ENCODE measurements around the gene ALAS1. TPM values are rescaled to one million over a fixed set of nuclear protein-coding genes. Genes with fewer than 3 reads are reported as not detected.

The ALAS1 gene
- total RNA-seq, 1 donor from 2014 or later: 56.3 TPM

DNA sequence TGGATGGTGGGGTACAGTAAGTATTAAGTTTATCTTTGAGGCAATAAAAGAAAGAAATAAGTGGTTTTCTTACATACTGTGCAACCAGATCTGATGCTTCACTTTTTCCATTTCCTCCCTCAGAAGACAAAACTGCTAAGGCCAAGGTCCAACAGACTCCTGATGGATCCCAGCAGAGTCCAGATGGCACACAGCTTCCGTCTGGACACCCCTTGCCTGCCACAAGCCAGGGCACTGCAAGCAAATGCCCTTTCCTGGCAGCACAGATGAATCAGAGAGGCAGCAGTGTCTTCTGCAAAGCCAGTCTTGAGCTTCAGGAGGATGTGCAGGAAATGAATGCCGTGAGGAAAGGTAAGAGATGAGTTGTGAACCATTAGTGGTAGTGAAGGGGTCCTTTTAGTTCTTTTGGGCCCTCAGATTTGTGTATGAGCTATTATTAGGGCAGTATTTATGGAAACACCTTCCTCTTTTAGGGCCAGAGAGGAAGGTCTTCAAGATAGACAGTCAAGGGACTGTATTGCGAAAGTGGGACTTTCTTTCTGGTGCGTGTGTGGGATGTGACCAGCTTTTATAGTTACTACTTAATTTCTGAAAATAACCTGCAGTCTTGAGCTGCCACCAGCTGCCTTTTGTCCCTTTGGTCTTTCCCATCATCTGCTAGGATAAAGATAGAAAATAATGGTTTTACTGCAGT, 4.6 kb downstream of the ALAS1 start:
- Histone ChIP-seq H3K4me3 (ENCODE audit: insufficient read depth, low read depth, low read length) (no peak overlapping the region), H2AFZ (ENCODE audit: low read depth, low read length) (no peak overlapping the region), H3K4me2 (ENCODE audit: low read length) (no peak overlapping the region), H3K27me3 (ENCODE audit: insufficient read depth, low read length) (no peaks in the 10 kb centered on the region), H4K20me1 (ENCODE audit: insufficient read depth, low read length) (peaks cover 47% of the 10 kb centered on the region), H3K36me3 (ENCODE audit: insufficient read depth, low read length) (peaks cover 59% of the 10 kb centered on the region), H3K27ac (ENCODE audit: low read depth, low read length) (no peak overlapping the region), H3K9me3 (ENCODE audit: insufficient read depth, low read depth, low read length) (no peaks in the 10 kb centered on the region), H3K9ac (ENCODE audit: low read length) (no peak overlapping the region), H3K79me2 (ENCODE audit: insufficient read depth, low read length) (peaks cover 20% of the 10 kb centered on the region), H3K4me1 (ENCODE audit: insufficient read depth, low read length) (peaks cover 7% of the 10 kb centered on the region)
- TF ChIP-seq EZH2 (IDR thresholded peaks at IDR 0.05; ENCODE audit: insufficient read depth, low read length): no peak
- TF ChIP-seq, protein P1, sequence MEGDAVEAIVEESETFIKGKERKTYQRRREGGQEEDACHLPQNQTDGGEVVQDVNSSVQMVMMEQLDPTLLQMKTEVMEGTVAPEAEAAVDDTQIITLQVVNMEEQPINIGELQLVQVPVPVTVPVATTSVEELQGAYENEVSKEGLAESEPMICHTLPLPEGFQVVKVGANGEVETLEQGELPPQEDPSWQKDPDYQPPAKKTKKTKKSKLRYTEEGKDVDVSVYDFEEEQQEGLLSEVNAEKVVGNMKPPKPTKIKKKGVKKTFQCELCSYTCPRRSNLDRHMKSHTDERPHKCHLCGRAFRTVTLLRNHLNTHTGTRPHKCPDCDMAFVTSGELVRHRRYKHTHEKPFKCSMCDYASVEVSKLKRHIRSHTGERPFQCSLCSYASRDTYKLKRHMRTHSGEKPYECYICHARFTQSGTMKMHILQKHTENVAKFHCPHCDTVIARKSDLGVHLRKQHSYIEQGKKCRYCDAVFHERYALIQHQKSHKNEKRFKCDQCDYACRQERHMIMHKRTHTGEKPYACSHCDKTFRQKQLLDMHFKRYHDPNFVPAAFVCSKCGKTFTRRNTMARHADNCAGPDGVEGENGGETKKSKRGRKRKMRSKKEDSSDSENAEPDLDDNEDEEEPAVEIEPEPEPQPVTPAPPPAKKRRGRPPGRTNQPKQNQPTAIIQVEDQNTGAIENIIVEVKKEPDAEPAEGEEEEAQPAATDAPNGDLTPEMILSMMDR (IDR thresholded peaks at IDR 0.05; ENCODE audit: insufficient read depth, low read depth, low read length): no peak
- FAIRE-seq (no peak), DNase-seq (ENCODE audit: low read depth) (no peak)
- H3K4me1 Mint-ChIP-seq (ENCODE audit: low read depth, unreplicated experiment): peaks cover 15% of the 10 kb centered on the region
- H3K4me3 Mint-ChIP-seq (ENCODE audit: unreplicated experiment): no peak overlapping the region
- peaks cover 28% of the 10 kb centered on the region for H3K36me3 Mint-ChIP-seq (ENCODE audit: low read depth, unreplicated experiment)
- H3K9me3 Mint-ChIP-seq (ENCODE audit: unreplicated experiment): no peaks in the 10 kb centered on the region
- no peaks in the 10 kb centered on the region for H3K27me3 Mint-ChIP-seq (ENCODE audit: low read depth, unreplicated experiment)
- no peak overlapping the region for H3K27ac Mint-ChIP-seq (ENCODE audit: unreplicated experiment)

DNA sequence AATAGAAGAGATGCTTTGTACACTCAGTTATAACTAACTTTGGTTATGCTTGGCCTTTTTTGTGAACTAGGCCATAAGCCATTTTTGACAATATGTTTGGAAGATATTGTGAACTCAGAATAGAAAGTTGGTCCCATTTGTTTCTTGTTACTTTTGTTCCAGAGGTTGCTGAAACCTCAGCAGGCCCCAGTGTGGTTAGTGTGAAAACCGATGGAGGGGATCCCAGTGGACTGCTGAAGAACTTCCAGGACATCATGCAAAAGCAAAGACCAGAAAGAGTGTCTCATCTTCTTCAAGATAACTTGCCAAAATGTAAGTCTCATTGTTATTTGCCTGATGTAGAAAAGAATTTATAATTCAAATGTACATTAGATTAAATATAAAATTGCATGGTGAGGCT, 5.7 kb downstream of the ALAS1 start:
- no peak for TF ChIP-seq EZH2 (IDR thresholded peaks at IDR 0.05; ENCODE audit: insufficient read depth, low read length)
- TF ChIP-seq, protein P1 (IDR thresholded peaks at IDR 0.05; ENCODE audit: insufficient read depth, low read depth, low read length): no peak
- Histone ChIP-seq H3K79me2 (ENCODE audit: insufficient read depth, low read length) (peaks cover 12% of the 10 kb centered on the region), H3K4me2 (ENCODE audit: low read length) (no peak overlapping the region), H3K27ac (ENCODE audit: low read depth, low read length) (no peak overlapping the region), H3K27me3 (ENCODE audit: insufficient read depth, low read length) (no peaks in the 10 kb centered on the region), H3K9ac (ENCODE audit: low read length) (no peak overlapping the region), H2AFZ (ENCODE audit: low read depth, low read length) (no peak overlapping the region), H3K4me3 (ENCODE audit: insufficient read depth, low read depth, low read length) (no peak overlapping the region), H3K36me3 (ENCODE audit: insufficient read depth, low read length) (peaks cover 70% of the 10 kb centered on the region), H4K20me1 (ENCODE audit: insufficient read depth, low read length) (peaks cover 44% of the 10 kb centered on the region), H3K9me3 (ENCODE audit: insufficient read depth, low read depth, low read length) (no peaks in the 10 kb centered on the region), H3K4me1 (ENCODE audit: insufficient read depth, low read length) (peaks cover 3% of the 10 kb centered on the region)
- peaks cover 36% of the 10 kb centered on the region for H3K36me3 Mint-ChIP-seq (ENCODE audit: low read depth, unreplicated experiment)
- no peaks in the 10 kb centered on the region for H3K27me3 Mint-ChIP-seq (ENCODE audit: low read depth, unreplicated experiment)
- FAIRE-seq: no peak
- peaks cover 13% of the 10 kb centered on the region for H3K4me1 Mint-ChIP-seq (ENCODE audit: low read depth, unreplicated experiment)
- H3K27ac Mint-ChIP-seq (ENCODE audit: unreplicated experiment): no peak overlapping the region
- H3K4me3 Mint-ChIP-seq (ENCODE audit: unreplicated experiment): no peak overlapping the region
- H3K9me3 Mint-ChIP-seq (ENCODE audit: unreplicated experiment): no peaks in the 10 kb centered on the region
- no peak for DNase-seq (ENCODE audit: low read depth)
